OCI-LY3 (cell line): Measurements from ENCODE around the gene FOXN1.

Experiments used
- EZH2phosphoT487 ChIP-seq: fragments of 200-600 bp; shearing (Covaris generic); IDR thresholded peaks from 2 replicates; pipeline ENCODE4 v1.6.1; 2018; ENCODE audit warnings: antibody characterized with exemption, mixed run types, low read depth
- TF ChIP-seq, protein P1 (sequence below): fragments of 200-600, 300-600 bp; sonication (generic); IDR thresholded peaks from 2 replicates; pipeline ENCODE4 v1.5.1; 2014; ENCODE audit warnings: antibody characterized with exemption, low read length, low read depth

DNA sequence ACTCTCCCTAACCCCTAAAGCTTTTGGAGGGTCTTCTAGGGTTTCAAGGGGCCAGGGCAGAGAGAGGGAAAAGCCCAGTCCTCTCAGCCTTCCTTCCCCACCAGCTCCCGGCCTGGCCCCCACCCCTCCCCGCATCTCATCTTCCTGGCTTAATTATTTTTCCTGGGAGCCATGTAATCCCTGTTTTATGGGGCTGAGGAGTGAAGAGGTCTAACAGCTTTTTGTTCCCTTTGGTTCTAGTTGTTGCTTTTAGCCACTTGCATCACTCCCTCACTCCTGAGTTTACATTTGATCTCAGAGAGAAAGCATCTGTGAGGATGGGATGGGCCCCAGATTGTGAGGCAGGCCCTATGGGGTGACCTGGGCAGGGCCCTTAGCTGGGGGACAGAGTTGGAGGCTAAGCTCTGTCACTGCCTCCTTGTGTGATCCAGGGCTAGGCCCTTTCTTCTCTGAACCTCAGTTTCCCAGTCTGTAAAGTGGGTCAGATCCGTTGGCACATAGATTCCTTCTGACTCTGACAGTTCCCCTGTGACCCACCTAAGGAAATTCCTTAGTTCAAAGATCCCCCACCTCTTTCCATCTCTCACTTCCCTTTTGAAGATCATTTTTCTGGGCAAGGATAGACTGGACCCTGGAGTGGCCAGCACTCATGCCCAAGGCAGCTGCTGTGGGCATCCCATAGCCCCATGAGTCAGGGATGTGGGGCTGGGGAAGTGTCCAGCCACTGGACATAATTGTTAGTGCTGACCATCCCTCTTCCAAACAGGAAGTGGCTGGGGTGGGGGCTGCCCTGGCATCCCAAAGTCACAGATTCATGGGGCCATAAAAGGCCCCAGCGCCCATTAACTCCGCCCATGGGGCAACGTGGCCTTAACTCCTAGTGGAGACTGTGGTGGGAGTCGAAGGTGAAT, 26.2 kb downstream of the FOXN1 start:
- TF ChIP-seq, protein P1, sequence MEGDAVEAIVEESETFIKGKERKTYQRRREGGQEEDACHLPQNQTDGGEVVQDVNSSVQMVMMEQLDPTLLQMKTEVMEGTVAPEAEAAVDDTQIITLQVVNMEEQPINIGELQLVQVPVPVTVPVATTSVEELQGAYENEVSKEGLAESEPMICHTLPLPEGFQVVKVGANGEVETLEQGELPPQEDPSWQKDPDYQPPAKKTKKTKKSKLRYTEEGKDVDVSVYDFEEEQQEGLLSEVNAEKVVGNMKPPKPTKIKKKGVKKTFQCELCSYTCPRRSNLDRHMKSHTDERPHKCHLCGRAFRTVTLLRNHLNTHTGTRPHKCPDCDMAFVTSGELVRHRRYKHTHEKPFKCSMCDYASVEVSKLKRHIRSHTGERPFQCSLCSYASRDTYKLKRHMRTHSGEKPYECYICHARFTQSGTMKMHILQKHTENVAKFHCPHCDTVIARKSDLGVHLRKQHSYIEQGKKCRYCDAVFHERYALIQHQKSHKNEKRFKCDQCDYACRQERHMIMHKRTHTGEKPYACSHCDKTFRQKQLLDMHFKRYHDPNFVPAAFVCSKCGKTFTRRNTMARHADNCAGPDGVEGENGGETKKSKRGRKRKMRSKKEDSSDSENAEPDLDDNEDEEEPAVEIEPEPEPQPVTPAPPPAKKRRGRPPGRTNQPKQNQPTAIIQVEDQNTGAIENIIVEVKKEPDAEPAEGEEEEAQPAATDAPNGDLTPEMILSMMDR, result no peak
- TF ChIP-seq EZH2phosphoT487, result no peak
